GM19395 (cell line): ENCODE data around the gene GPR12.

ENCODE experiments used
- ATAC-seq: cut with Tn5 transposase; IDR thresholded peaks from one replicate; pipeline ENCODE4 v1.9.1; 2021; ENCODE audit warnings: mild to moderate bottlenecking, moderate library complexity; ENCODE audit not compliant: unreplicated experiment

Gene GPR12, protein sequence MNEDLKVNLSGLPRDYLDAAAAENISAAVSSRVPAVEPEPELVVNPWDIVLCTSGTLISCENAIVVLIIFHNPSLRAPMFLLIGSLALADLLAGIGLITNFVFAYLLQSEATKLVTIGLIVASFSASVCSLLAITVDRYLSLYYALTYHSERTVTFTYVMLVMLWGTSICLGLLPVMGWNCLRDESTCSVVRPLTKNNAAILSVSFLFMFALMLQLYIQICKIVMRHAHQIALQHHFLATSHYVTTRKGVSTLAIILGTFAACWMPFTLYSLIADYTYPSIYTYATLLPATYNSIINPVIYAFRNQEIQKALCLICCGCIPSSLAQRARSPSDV

DNA sequence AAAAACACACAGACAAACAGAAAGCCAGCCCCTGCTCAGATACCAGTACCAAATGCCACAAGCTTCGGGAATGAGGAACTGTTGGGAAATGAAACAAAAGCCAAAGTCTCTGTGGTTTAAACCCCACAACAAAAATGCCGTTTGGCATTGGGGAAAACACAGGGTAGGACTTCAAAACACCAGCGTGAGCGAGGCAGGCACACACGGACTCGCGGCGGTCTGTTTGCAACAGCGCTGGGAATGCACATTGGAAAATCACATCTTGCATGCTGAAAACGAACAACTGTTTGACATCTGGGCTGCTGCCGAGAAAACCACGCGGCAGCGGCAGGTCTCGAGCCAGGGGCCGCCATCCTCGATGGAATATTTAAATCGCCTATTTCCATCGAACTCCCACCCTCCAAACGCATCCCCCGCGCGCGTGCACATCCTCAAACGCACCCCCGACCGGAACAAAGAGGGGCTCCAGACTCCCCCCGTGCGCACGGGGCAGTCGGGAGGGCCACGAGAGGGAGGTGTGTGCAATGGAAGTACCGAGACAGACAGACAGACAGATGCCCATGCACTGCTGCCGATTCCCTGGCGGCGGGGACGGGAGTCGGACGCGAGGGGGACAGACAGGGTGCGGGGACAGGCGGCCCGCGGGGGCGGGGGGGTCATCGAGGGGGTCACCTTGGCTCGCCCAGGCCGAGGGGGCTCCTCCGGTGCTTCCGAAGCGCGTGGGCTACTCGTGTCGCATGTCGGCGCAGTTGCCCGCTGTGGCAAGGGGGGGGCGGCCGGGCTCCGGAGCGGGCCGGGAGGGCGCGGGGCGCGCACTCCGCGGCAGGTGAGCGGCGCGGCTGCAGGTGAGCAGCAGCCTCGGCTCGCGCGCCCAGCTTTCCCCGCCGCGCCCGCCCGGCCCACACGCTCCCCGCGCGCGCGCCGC, at the start of gene GPR12:
Gene GPR12 (minus strand): TSS at position 880 of the 925 bp plus-strand sequence. CDS start 959 bp downstream, outside the sequence.
- ATAC-seq = no peak

DNA sequence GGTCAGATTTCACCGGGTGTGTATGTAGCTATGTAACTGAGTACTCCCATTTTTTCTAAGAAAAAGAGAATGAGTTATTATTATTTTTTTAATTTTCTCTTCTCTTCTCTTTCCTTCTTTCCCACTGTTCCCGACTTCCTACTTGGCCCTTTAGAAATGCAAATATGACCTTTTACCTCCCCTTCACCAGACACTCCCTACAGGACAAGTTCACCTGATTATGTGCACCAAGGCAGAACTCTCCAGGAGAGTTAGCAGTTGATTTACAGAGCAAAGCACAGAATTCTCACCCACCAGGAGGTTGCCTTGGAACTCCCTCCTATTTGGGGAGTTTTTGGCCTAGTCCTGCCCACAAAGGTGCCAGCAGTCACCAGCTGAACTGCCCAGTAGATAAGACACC, 49.5 kb upstream of the GPR12 start:
- ATAC-seq = no peak

DNA sequence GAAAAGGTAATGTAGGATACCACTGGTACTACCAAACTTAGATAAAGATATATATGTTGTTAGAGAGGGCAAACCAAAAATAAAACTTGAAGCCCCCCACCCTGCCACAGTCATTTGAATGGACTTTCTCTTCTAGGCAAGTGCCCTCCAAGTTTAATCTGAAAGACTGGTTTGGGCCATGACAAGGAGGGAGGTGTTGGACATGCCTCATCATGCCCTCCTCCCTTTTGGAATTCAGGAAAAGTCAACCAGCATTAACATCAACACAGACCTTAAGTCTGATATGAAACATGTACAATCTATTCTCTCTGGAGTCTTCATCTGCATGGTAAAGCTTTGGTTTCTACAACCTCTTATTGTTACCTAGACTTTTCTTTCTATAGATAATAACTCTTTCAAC, 46.3 kb upstream of the GPR12 start:
- no peak for ATAC-seq

DNA sequence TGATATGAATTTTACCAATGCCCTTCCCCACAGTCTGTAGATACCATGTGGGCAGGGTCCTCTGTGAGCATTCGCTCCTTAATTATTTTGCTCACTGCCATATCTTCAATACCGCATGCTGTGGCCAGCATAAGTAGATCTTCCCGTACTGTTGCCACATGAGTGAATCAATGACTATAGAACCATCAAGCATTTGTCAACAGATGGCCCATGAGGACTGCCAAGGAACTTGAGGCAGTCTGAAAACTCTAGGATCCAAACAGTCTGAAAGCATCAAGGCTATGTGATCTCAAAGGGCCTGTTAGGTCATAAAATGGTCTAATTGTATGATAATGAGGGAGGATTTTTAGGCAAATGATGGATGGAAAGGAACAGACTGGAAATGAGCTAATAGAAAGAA, 27.4 kb upstream of the GPR12 start:
- ATAC-seq = no peak

DNA sequence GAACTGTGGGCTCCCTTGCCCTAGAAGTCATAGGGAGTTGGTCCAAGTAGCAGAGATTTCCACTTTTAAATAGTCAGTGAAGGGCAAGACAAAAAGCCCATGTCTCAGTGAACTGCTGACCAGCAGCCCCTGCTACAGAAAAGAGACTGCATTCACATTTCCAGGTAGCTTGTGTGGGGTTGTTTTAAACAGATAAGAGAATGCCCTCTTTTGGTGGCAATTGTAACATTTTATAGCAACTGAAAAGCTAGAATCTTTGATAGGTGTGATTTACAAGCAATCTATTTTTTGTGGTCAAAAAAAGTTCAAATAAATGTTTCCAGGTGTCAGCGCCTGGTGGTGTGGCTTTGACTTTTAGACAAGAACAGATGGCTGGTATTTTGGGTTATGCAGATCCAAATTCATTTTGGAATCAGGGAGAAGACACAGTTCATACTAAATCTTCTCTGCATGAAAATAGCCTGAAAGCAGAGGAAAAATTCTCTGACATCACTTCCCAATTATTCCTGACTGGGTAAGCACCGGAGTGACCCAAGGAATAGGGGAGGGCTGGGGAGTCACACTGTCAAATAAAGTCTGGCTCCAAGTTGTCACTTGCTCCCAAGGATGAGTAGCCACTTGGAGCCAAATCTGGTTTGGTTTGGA, 26.2 kb upstream of the GPR12 start:
- ATAC-seq = no peak

DNA sequence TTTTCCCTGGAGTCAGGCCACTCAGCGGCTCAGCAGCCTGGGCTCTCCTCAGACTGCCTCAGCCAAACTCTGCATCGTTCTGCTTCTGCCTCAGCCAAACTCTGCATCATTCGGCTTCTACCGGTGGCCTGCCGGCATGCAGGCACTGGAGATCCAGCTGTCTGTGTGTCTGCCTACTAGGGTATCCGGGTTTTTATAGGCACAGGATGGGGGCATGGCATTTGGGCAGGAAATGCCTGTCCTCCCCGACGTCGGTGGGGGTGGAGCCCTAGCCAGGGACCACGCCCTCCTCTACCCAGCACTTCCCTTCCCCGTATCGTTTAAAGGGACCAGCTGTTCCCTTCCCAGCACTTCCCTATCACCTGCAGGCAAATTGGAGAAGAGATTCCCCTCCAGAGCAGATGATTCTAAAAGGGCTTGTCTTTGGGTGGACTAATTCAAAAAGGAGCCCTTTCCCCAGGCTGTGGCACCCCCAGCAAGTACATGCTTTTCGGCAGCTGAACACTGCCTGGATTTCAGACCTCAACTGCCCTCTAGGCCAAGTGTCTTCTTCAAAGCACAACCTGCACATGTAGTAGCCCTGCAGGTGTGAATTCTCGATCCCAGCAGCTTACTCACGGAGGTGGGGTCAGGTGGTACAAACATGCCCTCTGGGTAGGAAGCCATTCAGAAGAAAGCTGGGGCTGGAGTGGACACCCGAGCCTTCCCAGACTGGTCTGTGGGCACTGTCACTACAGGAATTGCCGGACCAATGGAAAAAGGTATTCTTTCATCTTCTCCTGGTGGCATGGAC, 25.4 kb upstream of the GPR12 start:
- no peak for ATAC-seq

DNA sequence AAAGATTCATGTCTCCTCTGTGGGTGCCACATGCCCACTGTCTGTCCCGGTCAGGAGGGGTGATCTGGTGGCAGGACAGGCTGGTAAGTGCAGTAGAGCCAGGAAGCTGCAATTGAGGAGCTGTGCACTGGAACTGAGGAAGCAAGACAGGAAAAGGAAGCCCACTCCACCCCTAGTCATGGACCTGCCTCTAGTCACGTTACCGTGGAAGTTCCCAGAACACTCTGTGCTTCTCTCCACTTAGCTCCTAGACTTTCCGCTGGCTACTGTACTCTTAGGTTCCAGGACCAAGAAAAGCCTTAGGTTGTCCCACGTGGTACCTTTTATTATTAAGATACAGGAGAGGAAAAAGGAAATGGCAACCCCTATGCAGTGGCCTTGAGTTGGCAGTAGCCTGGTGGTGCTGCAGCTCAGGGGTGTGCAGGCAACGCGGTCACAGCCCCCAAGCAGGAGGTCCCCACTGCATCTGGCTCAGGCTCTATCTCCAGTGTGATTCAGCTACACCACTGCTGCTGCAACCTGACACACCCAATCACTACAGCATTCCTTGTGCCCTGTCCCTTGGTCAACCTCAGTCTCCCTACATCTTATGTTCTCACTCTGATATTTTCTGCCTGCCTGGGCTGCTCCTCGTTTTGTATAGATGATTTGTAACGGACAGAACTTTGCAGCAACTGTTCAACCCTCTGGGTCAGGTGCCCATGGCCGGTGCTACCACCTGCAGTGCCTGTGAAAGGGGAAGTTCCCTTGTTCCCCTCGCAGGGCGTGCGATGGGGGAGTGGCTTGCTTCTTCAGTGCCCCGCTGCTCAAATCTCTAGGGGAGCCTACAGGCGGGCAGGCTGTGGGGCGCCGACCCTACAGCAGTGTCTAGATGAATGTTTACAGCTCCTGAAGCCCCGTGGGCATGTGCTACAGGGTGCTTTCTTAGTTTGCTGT, 24.4 kb upstream of the GPR12 start:
- ATAC-seq = no peak

DNA sequence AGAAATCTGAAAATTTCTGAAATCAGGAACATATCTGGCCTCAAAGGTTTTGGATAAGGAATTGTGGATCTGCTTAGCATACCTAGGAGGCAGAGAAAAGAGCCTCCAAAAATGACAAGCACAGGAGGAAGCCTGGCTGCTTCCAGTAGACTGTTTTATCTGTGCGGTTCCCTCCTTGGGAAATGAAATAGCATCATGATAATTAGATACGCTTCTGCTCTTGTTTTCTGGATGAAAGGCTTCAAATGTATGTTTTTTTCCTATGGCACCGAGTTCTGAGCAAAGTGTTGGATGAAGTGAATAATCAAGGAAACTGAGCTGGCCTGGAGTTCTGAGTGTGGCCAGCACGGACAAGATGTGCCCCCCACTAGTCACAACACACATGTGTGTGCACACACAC, 19.8 kb upstream of the GPR12 start:
- ATAC-seq = no peak

DNA sequence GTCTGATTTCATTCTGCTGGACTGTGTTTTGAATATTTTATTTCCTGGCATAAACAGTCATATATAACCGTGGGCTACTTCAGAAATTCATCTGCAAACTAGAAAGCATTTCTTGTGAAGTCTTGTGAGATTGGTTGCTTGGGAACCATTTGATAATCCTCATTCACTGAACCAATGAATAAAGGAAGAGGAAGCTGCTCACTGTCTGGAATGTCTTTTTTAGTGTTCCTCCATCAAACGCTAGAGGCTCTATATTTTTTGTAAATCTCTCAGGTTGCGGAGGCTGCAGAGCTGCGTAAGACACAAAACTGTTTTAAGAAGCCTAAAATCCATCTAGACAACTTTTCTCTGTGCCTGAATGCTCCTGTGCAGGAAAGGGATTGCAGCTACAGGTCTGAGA, 18.7 kb upstream of the GPR12 start:
- ATAC-seq = no peak

DNA sequence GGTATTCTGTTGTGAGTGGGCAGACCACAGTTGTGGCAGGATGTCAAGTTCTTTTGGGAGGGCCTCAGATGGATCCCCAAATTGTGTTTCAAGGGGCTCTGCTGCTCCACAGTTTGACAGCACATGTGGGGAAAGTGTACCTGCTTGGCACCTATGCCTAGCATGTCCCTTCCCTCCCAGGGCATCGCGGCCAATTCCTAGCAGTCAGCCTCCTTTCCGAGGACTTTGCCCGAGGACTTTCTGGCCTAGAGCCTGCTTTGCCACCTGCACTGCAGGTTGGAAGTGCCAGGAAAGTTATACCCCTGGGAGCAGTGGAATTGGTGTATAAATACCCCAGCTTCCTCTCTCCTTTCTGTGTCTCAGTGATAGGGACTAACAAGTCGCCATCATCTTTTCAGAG, 11.9 kb upstream of the GPR12 start:
- ATAC-seq = no peak

DNA sequence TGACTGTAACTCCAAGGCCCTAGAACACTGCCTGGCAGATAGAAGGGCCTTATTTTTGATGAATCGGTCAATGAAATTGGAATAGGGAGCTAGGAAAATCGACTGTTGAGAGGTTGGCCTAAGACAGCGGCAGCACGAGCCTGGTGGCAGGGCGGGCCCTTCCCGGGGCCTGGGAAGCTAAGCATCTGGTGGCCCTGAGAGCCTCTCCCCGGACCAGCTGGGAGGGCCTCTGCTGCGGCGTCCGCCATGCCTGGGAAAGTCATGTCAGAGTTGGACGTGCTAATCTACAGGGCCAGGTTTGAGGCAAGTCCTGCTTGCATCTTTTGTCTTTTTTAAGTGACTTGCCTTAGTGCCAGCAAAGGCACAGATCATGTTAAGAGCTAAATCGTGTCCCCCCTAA, 11.2 kb upstream of the GPR12 start:
- no peak for ATAC-seq

DNA sequence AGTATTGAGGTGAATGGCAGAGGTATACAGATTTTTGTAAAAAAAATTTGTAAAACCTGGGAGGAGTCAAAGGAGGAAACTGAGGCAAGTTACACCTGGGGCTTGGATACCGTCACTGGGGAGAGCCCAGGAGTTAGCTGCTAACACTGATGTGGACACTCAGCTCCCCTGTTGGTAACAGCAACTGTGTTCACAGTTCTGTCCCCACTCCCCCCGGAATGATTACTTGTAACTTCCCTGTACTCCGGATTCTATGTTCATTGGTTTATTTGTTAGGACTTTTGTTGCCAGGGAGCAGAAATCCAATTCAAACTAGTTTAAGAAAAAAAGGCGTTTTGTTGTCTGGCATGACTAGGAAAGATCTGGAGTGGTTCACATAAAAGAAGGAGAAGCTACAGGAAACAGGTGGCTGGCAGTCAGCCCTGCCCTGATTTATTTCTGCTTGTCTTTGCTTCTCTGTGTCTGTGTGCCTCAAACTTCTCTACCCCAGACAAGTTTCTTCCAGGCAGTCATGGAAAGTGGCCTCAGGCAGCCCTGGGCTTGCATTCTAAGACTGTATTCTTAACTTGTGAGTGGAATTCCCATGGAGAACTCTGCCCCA, 2.3 kb upstream of the GPR12 start:
- ATAC-seq = no peak

DNA sequence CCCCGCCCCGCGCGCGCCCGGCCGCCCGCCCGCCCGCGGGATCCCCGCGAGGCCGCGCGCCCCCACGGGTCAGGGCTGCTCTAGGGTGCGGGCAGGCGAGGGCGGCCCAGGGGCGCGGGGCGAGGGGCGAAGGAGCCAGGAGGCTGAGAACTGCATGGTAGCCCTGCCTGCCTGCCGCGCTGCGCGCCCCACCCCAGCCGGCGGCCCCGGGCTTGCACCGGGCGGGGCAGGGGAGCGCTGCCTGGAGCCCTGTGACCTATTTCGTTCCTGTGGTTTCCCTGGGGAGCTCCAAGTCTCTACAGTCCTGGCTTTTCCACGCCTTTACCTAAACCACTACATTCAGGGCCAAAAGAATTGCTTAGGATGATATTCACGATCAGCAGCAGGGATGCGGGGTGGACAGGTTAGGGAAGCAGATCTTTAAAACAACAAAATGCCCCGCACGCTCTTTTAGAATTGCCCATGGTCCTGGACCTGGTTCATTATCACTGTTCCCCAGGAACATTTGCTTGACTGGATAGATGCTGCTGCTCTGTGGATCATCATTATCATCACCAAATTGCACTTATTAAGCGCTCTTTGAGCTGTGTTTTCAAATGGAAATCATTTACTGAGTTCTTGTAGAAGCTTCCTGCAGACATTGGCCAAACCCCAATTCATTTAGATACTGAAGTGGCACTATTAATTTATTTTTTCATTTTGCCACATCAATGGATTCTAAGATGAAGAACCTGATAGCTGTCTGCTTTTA, 421 bp upstream of the GPR12 start:
- ATAC-seq = no peak

DNA sequence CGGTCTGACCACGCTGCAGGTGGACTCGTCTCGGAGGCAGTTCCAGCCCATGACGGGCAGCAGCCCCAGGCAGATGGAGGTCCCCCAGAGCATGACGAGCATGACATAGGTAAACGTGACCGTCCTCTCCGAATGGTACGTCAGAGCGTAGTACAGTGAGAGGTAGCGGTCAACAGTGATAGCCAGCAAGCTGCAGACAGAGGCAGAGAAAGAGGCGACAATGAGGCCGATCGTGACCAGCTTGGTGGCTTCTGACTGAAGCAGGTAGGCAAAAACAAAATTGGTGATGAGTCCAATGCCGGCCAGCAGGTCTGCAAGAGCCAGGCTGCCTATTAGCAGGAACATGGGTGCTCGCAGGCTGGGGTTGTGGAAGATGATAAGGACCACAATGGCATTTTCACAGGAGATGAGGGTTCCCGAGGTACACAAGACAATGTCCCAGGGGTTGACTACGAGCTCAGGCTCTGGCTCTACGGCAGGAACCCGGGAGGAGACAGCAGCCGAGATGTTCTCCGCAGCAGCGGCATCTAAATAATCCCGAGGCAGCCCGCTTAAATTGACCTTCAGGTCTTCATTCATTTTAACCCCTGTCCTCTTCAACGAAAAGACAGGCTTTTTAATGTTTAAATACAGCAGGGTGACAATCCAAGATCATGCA, 1.2 kb downstream of the GPR12 start:
- no peak for ATAC-seq

DNA sequence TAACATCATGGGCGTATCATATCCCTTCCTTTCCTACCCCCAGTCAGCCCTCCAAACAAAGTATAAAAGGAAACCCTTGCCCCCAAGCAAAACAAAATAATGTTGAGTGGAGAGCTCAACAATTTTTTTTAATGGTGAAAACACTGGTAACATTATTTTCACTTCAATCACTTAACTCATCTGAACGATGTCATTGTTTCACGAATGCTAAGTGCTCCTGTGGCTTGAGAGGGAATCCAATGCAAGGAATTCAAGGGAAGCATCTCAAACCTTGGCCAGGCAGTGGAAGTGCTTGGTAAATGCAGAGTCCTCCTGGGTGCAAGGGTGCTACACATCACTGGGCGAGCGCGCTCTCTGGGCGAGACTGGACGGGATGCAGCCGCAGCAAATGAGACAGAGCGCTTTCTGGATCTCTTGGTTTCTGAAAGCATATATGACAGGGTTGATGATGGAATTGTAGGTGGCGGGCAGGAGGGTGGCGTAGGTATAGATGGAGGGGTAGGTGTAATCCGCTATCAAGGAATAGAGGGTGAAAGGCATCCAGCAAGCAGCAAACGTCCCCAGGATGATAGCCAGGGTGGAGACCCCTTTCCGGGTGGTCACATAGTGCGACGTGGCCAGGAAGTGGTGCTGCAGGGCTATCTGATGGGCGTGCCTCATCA, 2.0 kb downstream of the GPR12 start:
- ATAC-seq = no peak

DNA sequence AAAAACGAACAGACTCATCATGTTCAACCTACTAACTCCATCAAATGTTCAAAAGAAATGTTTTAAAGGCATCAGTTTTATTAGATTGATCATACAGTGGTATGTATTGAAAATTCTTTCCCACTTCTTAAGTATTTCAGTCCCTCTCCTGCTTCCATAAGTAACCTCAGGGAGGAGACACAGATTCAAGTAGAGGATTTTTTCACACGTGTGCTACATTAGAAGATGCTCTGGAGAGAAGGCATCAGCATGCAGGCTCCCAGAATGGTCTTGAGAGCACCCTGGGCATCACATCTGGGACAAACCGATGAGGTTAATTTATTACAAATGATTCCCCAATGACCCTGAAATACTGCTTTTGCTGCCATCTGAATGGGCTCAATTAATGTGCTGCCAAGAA, 3.6 kb downstream of the GPR12 start:
- no peak for ATAC-seq

DNA sequence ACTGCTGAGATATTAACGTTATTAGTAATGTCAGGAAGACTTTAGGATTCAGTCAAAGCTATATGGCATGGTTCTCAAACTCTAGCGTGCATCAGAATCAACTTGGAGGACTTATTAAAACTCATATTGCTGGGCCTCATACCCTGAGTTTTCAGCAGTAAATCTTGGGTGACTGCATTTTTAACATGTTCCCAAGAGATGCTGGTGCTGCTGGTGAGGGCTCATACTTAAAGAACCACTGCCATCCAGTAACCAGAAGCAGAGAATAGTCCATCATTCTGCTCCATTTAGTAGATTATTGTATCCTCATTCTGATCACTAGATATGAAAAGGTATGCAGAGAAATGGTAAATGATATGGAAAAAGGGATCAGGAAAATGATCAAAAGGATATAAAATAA, 7.9 kb downstream of the GPR12 start:
- no peak for ATAC-seq

DNA sequence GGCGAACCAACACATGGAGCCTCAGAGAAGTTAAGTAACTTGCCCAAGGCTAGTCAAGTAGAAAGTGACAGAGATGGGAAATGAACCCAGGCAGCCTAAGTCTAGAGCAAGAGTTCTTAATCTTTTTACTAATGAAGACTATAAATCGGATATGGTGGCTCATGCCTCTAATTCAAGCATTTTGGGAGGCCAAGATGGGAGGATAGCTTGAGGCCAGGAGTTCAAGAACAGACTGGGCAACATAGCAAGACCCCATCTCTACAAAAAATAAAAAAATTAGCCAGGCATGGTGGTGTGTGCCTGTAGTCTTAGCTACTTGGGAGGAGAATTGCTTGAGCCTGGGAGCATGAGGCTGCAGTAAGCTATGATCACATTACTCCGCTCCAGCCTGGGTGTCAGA, 10.7 kb downstream of the GPR12 start:
- ATAC-seq = no peak
